ENCODE measurements around the gene TUBB4A. TPM values are rescaled to one million over a fixed set of nuclear protein-coding genes. Genes with fewer than 3 reads are reported as not detected.

TUBB4A gene
- total and polyA plus RNA-seq, 4 donors, result 0.05 to 2.1 (median 0.18) TPM

- 36 to 39% methylated on average over 9 of the region's 9 CpGs for WGBS, 2 donors
- no peaks in the 10 kb centered on the region for H3K9me3 ChIP-seq (ENCODE audit: control insufficient read depth in 4 of 4, insufficient read depth in 3 of 4, low read length in 3 of 4)
- H3K9ac ChIP-seq (ENCODE audit: insufficient read depth in 1 of 2, low read length in 2 of 2), result no peak overlapping the region
- H3K4me1 ChIP-seq (ENCODE audit: control insufficient read depth in 5 of 5, insufficient read depth in 5 of 5, low read length in 5 of 5), result peaks cover 0 to 39% (median 4%) of the 10 kb centered on the region in 5 donors
- H3K36me3 ChIP-seq (ENCODE audit: control insufficient read depth in 4 of 4, insufficient read depth in 4 of 4, low read length in 4 of 4), result no peaks in the 10 kb centered on the region
- peaks cover 0 to 17% (median 12%) of the 10 kb centered on the region in 3 donors for H3K27me3 ChIP-seq (ENCODE audit: control insufficient read depth in 3 of 3, insufficient read depth in 3 of 3, low read length in 2 of 3)
- H3K4me3 ChIP-seq, result no peak overlapping the region
- ATAC-seq (ENCODE audit: insufficient read depth, low FRiP score) (peak; percentile 6), DNase-seq (peak; percentile 64 to 82 (median 70))
- H3K27ac ChIP-seq (ENCODE audit: low read depth in 1 of 2, low read length in 1 of 2), result no peak overlapping the region
- TF ChIP-seq CTCF (IDR thresholded peaks at IDR 0.05; ENCODE audit: control extremely low read depth, extremely low read depth), result no peak
Measured at GRCh38 chr19:6528544-6529121, 26.5 kb upstream of the TUBB4A start.

DNA sequence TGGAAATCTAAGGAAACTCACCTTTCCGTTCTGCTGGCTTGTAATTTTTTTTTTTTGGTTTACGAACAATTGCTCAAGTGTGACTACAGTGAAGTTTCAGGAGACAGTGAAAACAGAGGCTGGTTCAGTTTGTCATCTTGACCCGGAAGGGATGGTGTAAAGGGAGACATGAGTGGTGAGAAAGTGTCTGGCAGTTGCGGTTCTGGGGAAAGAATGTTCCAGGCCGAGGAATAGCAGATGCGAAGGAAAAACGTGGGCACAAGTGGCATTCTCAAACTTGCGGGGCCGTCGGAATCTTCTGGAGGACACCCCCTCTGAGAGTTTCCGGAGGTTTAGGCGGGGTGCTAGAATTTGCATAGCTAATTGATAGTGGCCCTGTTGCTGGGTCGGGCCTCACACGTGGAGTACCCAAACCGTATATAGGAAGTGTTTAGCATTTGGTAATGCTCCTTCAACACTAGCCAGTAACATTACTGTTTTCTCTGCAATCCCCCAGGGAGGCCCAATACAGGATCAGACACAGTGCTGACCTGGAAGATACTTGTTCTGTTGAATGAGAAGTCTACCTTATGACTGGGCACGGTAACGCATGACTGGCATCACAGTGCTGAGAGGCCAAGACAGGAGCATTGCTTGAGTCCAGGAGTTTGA is 25.9 kb upstream of the TUBB4A start:
- H3K4me3 ChIP-seq, result no peak overlapping the region
- H3K9me3 ChIP-seq (ENCODE audit: control insufficient read depth in 4 of 4, insufficient read depth in 3 of 4, low read length in 3 of 4), result no peaks in the 10 kb centered on the region
- H3K9ac ChIP-seq (ENCODE audit: insufficient read depth in 1 of 2, low read length in 2 of 2), result no peak overlapping the region
- peaks cover 0 to 39% (median 4%) of the 10 kb centered on the region in 5 donors for H3K4me1 ChIP-seq (ENCODE audit: control insufficient read depth in 5 of 5, insufficient read depth in 5 of 5, low read length in 5 of 5)
- H3K27ac ChIP-seq (ENCODE audit: low read depth in 1 of 2, low read length in 1 of 2), result no peak overlapping the region
- DNase-seq (peak in 1 of 3 donors; percentile 12), ATAC-seq (ENCODE audit: insufficient read depth, low FRiP score) (no peak)
- no peaks in the 10 kb centered on the region for H3K36me3 ChIP-seq (ENCODE audit: control insufficient read depth in 4 of 4, insufficient read depth in 4 of 4, low read length in 4 of 4)
- 78 to 83% methylated on average over 17 of the region's 17 CpGs for WGBS, 2 donors
- TF ChIP-seq CTCF (IDR thresholded peaks at IDR 0.05; ENCODE audit: control extremely low read depth, extremely low read depth), result no peak
- peaks cover 0 to 16% (median 11%) of the 10 kb centered on the region in 3 donors for H3K27me3 ChIP-seq (ENCODE audit: control insufficient read depth in 3 of 3, insufficient read depth in 3 of 3, low read length in 2 of 3)

GRCh38 chr19:6524311-6524710 is 22.2 kb upstream of the TUBB4A start:
- H3K27ac ChIP-seq (ENCODE audit: low read depth in 1 of 2, low read length in 1 of 2), result no peak overlapping the region
- TF ChIP-seq CTCF (IDR thresholded peaks at IDR 0.05; ENCODE audit: control extremely low read depth, extremely low read depth), result no peak
- DNase-seq, result peak; percentile 77 to 97 (median 92)
- no peaks in the 10 kb centered on the region for H3K27me3 ChIP-seq (ENCODE audit: control insufficient read depth in 3 of 3, insufficient read depth in 3 of 3, low read length in 2 of 3)
- H3K9me3 ChIP-seq (ENCODE audit: control insufficient read depth in 4 of 4, insufficient read depth in 3 of 4, low read length in 3 of 4), result no peaks in the 10 kb centered on the region
- H3K36me3 ChIP-seq (ENCODE audit: control insufficient read depth in 4 of 4, insufficient read depth in 4 of 4, low read length in 4 of 4), result no peaks in the 10 kb centered on the region
- H3K4me3 ChIP-seq, result no peak overlapping the region
- ATAC-seq (ENCODE audit: insufficient read depth, low FRiP score), result no peak
- H3K4me1 ChIP-seq (ENCODE audit: control insufficient read depth in 5 of 5, insufficient read depth in 5 of 5, low read length in 5 of 5), result peaks cover 0 to 16% (median 4%) of the 10 kb centered on the region in 5 donors
- WGBS, 2 donors, result 68 to 81% methylated on average over 2 of the region's 2 CpGs
- H3K9ac ChIP-seq (ENCODE audit: insufficient read depth in 1 of 2, low read length in 2 of 2), result no peak overlapping the region
